Breast epithelium (tissue), 4 donors: ENCODE data around the gene FJX1. TPM values are rescaled to one million over a fixed set of nuclear protein-coding genes. Genes with fewer than 3 reads are reported as not detected.

ENCODE experiments used
- DNase-seq, 2 donors: peaks; one replicate each; pipeline ENCODE4 v3.0.0-alpha.2; 2019; ENCODE audit warnings: low spot score in 2 of 2
- H3K27ac ChIP-seq, 2 donors: fragments of 200-600 bp; sonication (generic) in 1 of 2; one replicate each; pipeline ENCODE4 v1.5.1; 2016 to 2019; ENCODE audit warnings: mild to moderate bottlenecking in 1 of 2
- H3K27me3 ChIP-seq, 2 donors: fragments of 200-600 bp; sonication (generic) in 1 of 2; one replicate each; pipeline versions ENCODE4 v1.5.1 to v1.6.0; 2017 to 2019; ENCODE audit warnings: control low read depth in 1 of 2, mild to moderate bottlenecking in 1 of 2
- H3K36me3 ChIP-seq: fragments of 200-600 bp; one replicate; pipeline ENCODE4 v1.5.1; 2019
- H3K4me1 ChIP-seq, 2 donors: fragments of 200-600 bp; sonication (generic); one replicate each; pipeline ENCODE4 v1.5.1; 2016 to 2019; ENCODE audit warnings: control low read depth in 1 of 2
- H3K4me3 ChIP-seq, 3 donors: fragments of 200-600 bp; sonication (generic); 1 replicate in 2 of 3; 2 replicates in 1 of 3; pipeline ENCODE4 v1.5.1; 2016 to 2019; ENCODE audit warnings: mild to moderate bottlenecking in 3 of 3, moderate library complexity in 2 of 3
- H3K9me3 ChIP-seq, 2 donors: fragments of 200-600 bp; sonication (generic) in 1 of 2; one replicate each; pipeline ENCODE4 v1.5.1; 2016 to 2019; ENCODE audit warnings: control low read depth in 1 of 2
- POLR2A ChIP-seq: fragments of 450-650 bp; IDR thresholded peaks from one replicate; pipeline ENCODE4 v1.6.1; 2016; ENCODE audit warnings: antibody characterized with exemption, mild to moderate bottlenecking, moderate library complexity
- POLR2AphosphoS5 ChIP-seq, 3 donors: sonication (generic); formaldehyde crosslinking; IDR thresholded peaks; one replicate each; pipeline ENCODE4 v1.6.1; 2017; ENCODE audit warnings: antibody characterized with exemption in 3 of 3
- intact Hi-C: fragments of 100-400 bp; cut with DNase I; formaldehyde crosslinking; loops from one replicate; pipeline ENCODE4 v1.15.1; 2023; ENCODE audit warnings: low total_unique reads
- total RNA-seq, 3 donors: library from RNA; depleted of rRNA; stranded (reverse); fragments of >200 nt; gene quantifications; one replicate each; pipeline ENCODE4 v1.1.0, GENCODE V29; 2016
- TF ChIP-seq, protein P1 (sequence below), 3 donors: fragments of 450-650 bp; IDR thresholded peaks; one replicate each; pipeline ENCODE4 v1.5.1; 2016 to 2017; ENCODE audit warnings: antibody characterized with exemption in 3 of 3, mild to moderate bottlenecking in 3 of 3, moderate library complexity in 3 of 3

The FJX1 gene
- total RNA-seq, 3 donors from 2014 or later: 1.1 to 12.1 (median 8.3) TPM

DNA sequence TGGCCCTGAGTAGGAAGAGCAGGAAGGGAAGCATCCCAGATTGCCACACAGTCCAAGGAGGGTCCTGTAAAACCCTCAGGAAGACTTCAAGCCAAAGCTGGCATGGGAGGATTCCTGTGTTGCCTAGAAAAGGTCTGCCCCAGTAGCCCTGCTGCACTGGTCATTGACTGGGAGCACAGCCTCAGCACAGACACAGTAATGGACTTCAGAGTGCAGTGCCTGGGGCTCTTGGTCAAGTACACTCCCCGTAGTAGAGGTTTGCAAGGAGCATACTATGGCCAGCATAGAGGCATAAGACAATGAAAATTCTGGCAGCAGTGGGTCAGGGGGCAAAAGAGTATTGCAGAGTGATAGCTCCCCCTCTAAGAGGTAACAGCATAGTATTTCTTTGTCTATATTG, 36.2 kb upstream of the FJX1 start:
- no peaks in the 10 kb centered on the region for H3K9me3 ChIP-seq
- intact Hi-C loops: no loop called here
- no peak overlapping the region for H3K4me3 ChIP-seq
- DNase-seq: no peak
- no peak overlapping the region for H3K27ac ChIP-seq
- no peaks in the 10 kb centered on the region for H3K27me3 ChIP-seq
- no peaks in the 10 kb centered on the region for H3K36me3 ChIP-seq
- no peak for TF ChIP-seq POLR2A
- TF ChIP-seq, protein P1, sequence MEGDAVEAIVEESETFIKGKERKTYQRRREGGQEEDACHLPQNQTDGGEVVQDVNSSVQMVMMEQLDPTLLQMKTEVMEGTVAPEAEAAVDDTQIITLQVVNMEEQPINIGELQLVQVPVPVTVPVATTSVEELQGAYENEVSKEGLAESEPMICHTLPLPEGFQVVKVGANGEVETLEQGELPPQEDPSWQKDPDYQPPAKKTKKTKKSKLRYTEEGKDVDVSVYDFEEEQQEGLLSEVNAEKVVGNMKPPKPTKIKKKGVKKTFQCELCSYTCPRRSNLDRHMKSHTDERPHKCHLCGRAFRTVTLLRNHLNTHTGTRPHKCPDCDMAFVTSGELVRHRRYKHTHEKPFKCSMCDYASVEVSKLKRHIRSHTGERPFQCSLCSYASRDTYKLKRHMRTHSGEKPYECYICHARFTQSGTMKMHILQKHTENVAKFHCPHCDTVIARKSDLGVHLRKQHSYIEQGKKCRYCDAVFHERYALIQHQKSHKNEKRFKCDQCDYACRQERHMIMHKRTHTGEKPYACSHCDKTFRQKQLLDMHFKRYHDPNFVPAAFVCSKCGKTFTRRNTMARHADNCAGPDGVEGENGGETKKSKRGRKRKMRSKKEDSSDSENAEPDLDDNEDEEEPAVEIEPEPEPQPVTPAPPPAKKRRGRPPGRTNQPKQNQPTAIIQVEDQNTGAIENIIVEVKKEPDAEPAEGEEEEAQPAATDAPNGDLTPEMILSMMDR (IDR thresholded peaks at IDR 0.05): no peak
- TF ChIP-seq POLR2AphosphoS5 (IDR thresholded peaks at IDR 0.05): no peak
- no peaks in the 10 kb centered on the region for H3K4me1 ChIP-seq

- no peaks in the 10 kb centered on the region for H3K27me3 ChIP-seq
- H3K9me3 ChIP-seq: no peaks in the 10 kb centered on the region
- H3K36me3 ChIP-seq: no peaks in the 10 kb centered on the region
- no peak overlapping the region for H3K4me3 ChIP-seq
- no peak for DNase-seq
- TF ChIP-seq POLR2A (no peak), POLR2AphosphoS5 (IDR thresholded peaks at IDR 0.05) (no peak)
- no peaks in the 10 kb centered on the region for H3K4me1 ChIP-seq
- no peak overlapping the region for H3K27ac ChIP-seq
- intact Hi-C loops: no loop called here
Measured at GRCh38 chr11:35583126-35583525, 35.1 kb upstream of the FJX1 start.

DNA sequence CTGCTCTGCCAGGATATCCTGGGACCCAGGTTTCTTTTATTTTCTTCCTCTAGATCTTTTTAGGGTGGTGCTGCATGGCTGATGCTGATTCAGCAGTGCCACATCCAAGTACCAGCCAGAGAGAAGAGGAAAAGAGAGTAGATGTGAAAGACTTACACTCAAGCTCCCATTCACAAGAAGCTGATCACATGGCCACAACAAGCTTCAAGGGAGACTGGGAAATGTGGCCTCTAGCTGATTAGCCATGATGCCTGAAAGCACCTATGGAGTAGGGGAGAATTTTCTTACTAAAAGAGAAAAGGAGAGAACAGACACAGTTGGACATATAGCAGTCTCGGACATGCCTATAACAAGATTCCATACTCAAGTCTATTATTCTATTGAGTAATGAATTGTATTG, 34.4 kb upstream of the FJX1 start:
- Histone ChIP-seq H3K36me3 (no peaks in the 10 kb centered on the region), H3K9me3 (no peaks in the 10 kb centered on the region), H3K27ac (no peak overlapping the region), H3K4me3 (no peak overlapping the region), H3K27me3 (no peaks in the 10 kb centered on the region), H3K4me1 (no peaks in the 10 kb centered on the region)
- no peak for TF ChIP-seq POLR2AphosphoS5 (IDR thresholded peaks at IDR 0.05)
- no peak for TF ChIP-seq POLR2A
- TF ChIP-seq, protein P1 (IDR thresholded peaks at IDR 0.05): no peak
- intact Hi-C loops: no loop called here
- no peak for DNase-seq

DNA sequence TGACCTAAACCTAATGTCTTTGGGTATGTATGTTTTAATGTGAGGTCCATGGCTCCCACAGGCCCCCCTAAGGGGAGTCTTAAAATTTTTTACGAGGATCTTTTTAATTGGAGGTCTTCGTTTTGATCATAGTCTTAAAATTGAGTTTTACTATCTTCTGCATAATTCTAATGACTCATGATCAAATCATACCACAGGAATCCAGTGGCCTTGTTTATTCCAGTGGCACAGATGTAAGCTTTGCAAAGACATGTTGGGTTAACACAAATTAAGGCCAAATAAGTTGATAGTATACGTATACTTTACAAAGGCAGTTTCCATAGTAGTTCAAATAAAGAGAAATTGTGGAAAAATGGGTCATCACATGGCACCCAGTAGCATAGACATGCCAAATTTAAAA, 33.9 kb upstream of the FJX1 start:
- DNase-seq: no peak
- Histone ChIP-seq H3K4me1 (no peaks in the 10 kb centered on the region), H3K27me3 (no peaks in the 10 kb centered on the region), H3K9me3 (no peaks in the 10 kb centered on the region), H3K27ac (no peak overlapping the region), H3K4me3 (no peak overlapping the region), H3K36me3 (no peaks in the 10 kb centered on the region)
- intact Hi-C loops: no loop called here
- TF ChIP-seq POLR2A (no peak), POLR2AphosphoS5 (IDR thresholded peaks at IDR 0.05) (no peak)
- TF ChIP-seq, protein P1 (IDR thresholded peaks at IDR 0.05): no peak

DNA sequence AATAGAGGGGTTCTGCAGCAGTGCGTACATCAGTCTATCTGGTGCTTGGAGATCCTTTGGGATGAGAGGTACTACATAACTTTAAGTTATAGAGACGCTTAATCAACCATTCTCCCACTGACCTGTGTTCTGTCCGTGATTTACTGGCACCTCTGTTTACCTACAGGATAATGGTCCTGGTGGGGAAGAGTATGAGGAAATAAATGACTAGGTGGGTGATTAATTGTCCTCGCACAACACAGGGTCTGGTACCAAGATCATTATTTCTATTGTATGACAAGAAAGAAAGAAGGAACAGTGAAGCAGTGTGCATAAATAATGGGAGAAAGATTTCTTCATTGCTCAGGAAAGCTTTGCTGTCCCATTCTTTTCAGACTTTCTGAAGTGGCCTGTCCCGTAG, 32.8 kb upstream of the FJX1 start:
- no peaks in the 10 kb centered on the region for H3K27me3 ChIP-seq
- TF ChIP-seq POLR2A (no peak), POLR2AphosphoS5 (IDR thresholded peaks at IDR 0.05) (no peak)
- TF ChIP-seq, protein P1 (IDR thresholded peaks at IDR 0.05): no peak
- H3K36me3 ChIP-seq: no peaks in the 10 kb centered on the region
- no peak for DNase-seq
- no peaks in the 10 kb centered on the region for H3K9me3 ChIP-seq
- intact Hi-C loops: no loop called here
- no peaks in the 10 kb centered on the region for H3K4me1 ChIP-seq
- H3K4me3 ChIP-seq: no peak overlapping the region
- H3K27ac ChIP-seq: no peak overlapping the region

DNA sequence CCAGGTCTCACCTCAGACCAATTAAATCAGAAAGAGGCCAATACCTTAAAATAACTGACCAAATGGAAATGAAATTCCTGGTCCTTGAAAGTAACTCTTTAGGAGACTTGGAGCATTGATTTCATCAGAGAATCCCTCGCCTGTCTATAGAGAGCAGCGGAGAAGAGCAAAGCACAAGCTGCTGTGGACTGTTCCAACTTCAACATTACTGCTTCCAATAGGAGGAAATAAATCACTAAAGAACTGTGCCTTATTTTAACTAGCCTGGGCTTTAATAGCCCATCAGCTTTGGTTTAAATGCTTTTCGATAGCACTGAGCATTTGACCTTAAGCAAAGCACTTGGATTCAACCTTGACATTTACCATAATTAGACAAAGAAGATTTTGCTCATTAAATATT, 32.0 kb upstream of the FJX1 start:
- no peak for DNase-seq
- Histone ChIP-seq H3K4me1 (no peaks in the 10 kb centered on the region), H3K27me3 (no peaks in the 10 kb centered on the region), H3K4me3 (no peak overlapping the region), H3K9me3 (no peaks in the 10 kb centered on the region), H3K27ac (no peak overlapping the region), H3K36me3 (no peaks in the 10 kb centered on the region)
- TF ChIP-seq POLR2AphosphoS5 (IDR thresholded peaks at IDR 0.05) (no peak), POLR2A (no peak)
- TF ChIP-seq, protein P1 (IDR thresholded peaks at IDR 0.05): no peak
- intact Hi-C loops: no loop called here
